ENCODE data around the gene ZNF667. TPM values are rescaled to one million over a fixed set of nuclear protein-coding genes. Genes with fewer than 3 reads are reported as not detected.
A peak's percentile ranks its signal among the peaks of the same experiment; 100 is the strongest.

ZNF667 gene
- total RNA-seq, 1 donor from 2014 or later, result 5.6 TPM

- intact Hi-C loops (cut with micrococcal nuclease), result no loop called here
Measured at GRCh38 chr19:56423985-56424353, 53.2 kb downstream of the ZNF667 start.

GRCh38 chr19:56423276-56423984 is 53.7 kb downstream of the ZNF667 start:
- Histone ChIP-seq H3K36me3 (peaks cover 87% of the 10 kb centered on the region), H3K4me1 (no peaks in the 10 kb centered on the region), H3K27me3 (ENCODE audit: low read depth) (no peaks in the 10 kb centered on the region), H3K27ac (replicated peaks) (no peak overlapping the region), H3K4me3 (no peak overlapping the region), H3K9me3 (replicated peaks) (peaks cover 100% of the 10 kb centered on the region)
- intact Hi-C loops (cut with micrococcal nuclease), result no loop called here
- TF ChIP-seq CTCF (IDR thresholded peaks at IDR 0.05; ENCODE audit: borderline replicate concordance), result no peak
- no peak for DNase-seq

More at GRCh38 chr19:56423985-56424353, 53.2 kb downstream of the ZNF667 start:
- no peaks in the 10 kb centered on the region for H3K27me3 ChIP-seq (ENCODE audit: low read depth)
- H3K36me3 ChIP-seq, result peaks cover 85% of the 10 kb centered on the region
- H3K9me3 ChIP-seq (replicated peaks), result peaks cover 100% of the 10 kb centered on the region
- no peak for DNase-seq
- H3K27ac ChIP-seq (replicated peaks), result no peak overlapping the region
- no peak overlapping the region for H3K4me3 ChIP-seq
- no peaks in the 10 kb centered on the region for H3K4me1 ChIP-seq
- TF ChIP-seq CTCF (IDR thresholded peaks at IDR 0.05; ENCODE audit: borderline replicate concordance), result no peak

GRCh38 chr19:56405062-56405461 is 72.1 kb downstream of the ZNF667 start:
- H3K27ac ChIP-seq (replicated peaks), result no peak overlapping the region
- peaks cover 44% of the 10 kb centered on the region for H3K36me3 ChIP-seq
- no peaks in the 10 kb centered on the region for H3K27me3 ChIP-seq (ENCODE audit: low read depth)
- intact Hi-C loops (cut with micrococcal nuclease), result no loop called here
- peaks cover 66% of the 10 kb centered on the region for H3K9me3 ChIP-seq (replicated peaks)
- H3K4me1 ChIP-seq, result peaks cover 24% of the 10 kb centered on the region
- no peak for DNase-seq
- peak overlapping the region; percentile 79 for H3K4me3 ChIP-seq
- TF ChIP-seq CTCF (IDR thresholded peaks at IDR 0.05; ENCODE audit: borderline replicate concordance), result no peak

GRCh38 chr19:56404705-56405056 is 72.5 kb downstream of the ZNF667 start:
- Histone ChIP-seq H3K4me3 (peak overlapping the region; percentile 79), H3K27me3 (ENCODE audit: low read depth) (no peaks in the 10 kb centered on the region), H3K36me3 (peaks cover 44% of the 10 kb centered on the region), H3K4me1 (peaks cover 24% of the 10 kb centered on the region), H3K27ac (replicated peaks) (peak overlapping the region; percentile 98), H3K9me3 (replicated peaks) (peaks cover 66% of the 10 kb centered on the region)
- intact Hi-C loops (cut with micrococcal nuclease), result no loop called here
- DNase-seq, result no peak
- TF ChIP-seq CTCF (IDR thresholded peaks at IDR 0.05; ENCODE audit: borderline replicate concordance), result no peak

- intact Hi-C loops (cut with micrococcal nuclease), result no loop called here
Measured at GRCh38 chr19:56403764-56404704, 73.1 kb downstream of the ZNF667 start, which contains the start of gene ZNF583. Gene ZNF583 (plus strand): TSS chr19:56404332. CDS start chr19:56407115, 2,783 bp downstream.

More at GRCh38 chr19:56403764-56404704, 73.1 kb downstream of the ZNF667 start, which contains the start of gene ZNF583:
- Histone ChIP-seq H3K36me3 (peaks cover 44% of the 10 kb centered on the region), H3K9me3 (replicated peaks) (peaks cover 65% of the 10 kb centered on the region), H3K27ac (replicated peaks) (peak within 1 kb of the TSS; percentile 98), H3K27me3 (ENCODE audit: low read depth) (no peaks in the 10 kb centered on the region), H3K4me1 (peaks cover 24% of the 10 kb centered on the region), H3K4me3 (peak within 1 kb of the TSS; percentile 79)
- no peak for TF ChIP-seq CTCF (IDR thresholded peaks at IDR 0.05; ENCODE audit: borderline replicate concordance)
- DNase-seq, result peak; percentile 98
